Fibroblast of the aortic adventitia (primary cell): Measurements from ENCODE around the gene KRT35. TPM values are rescaled to one million over a fixed set of nuclear protein-coding genes. Genes with fewer than 3 reads are reported as not detected.
A peak's percentile ranks its signal among the peaks of the same experiment; 100 is the strongest.

Source experiments
- DNase-seq: peaks from one replicate; pipeline ENCODE4 v3.0.0-alpha.2; 2010; ENCODE audit warnings: low read depth
- H3K4me3 ChIP-seq: 2 replicates; pipeline ENCODE4 v1.5.1; 2011; ENCODE audit warnings: low read depth, mild to moderate bottlenecking, control low read depth, low read length, moderate library complexity
- total RNA-seq: library from RNA; depleted of rRNA; stranded (reverse); fragments of >200 nt; gene quantifications from 2 replicates; pipeline ENCODE4 v1.2.3, GENCODE V29; 2012; ENCODE audit warnings: low replicate concordance
- TF ChIP-seq, protein P1 (sequence below): IDR thresholded peaks from 2 replicates; pipeline ENCODE4 v1.5.1; 2011; ENCODE audit warnings: mild to moderate bottlenecking, low read length, control low read depth, inconsistent platforms; ENCODE audit not compliant: insufficient read depth

KRT35 gene
- total RNA-seq, 1 donor, result not detected

DNA sequence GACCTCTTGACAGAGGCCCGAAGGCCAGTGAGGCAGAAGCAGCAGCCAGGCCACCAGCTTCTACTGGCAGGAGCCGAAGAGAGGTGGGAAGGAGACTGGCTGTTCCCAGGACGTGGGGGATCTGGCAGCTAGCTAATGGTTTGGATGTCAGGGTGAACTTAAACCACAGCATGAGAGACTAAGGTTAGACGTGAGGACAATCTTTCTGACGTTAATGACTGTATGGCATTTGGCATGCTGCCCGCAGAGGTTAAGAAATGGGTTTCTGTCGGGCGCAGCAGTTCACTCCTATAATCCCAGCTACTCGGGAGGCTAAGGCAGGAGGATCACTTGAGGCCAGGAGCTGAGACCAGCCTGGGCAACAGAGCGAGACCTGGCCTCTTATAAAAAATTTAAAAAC, 30.8 kb upstream of the KRT35 start:
- H3K4me3 ChIP-seq, result no peak overlapping the region
- TF ChIP-seq, protein P1, sequence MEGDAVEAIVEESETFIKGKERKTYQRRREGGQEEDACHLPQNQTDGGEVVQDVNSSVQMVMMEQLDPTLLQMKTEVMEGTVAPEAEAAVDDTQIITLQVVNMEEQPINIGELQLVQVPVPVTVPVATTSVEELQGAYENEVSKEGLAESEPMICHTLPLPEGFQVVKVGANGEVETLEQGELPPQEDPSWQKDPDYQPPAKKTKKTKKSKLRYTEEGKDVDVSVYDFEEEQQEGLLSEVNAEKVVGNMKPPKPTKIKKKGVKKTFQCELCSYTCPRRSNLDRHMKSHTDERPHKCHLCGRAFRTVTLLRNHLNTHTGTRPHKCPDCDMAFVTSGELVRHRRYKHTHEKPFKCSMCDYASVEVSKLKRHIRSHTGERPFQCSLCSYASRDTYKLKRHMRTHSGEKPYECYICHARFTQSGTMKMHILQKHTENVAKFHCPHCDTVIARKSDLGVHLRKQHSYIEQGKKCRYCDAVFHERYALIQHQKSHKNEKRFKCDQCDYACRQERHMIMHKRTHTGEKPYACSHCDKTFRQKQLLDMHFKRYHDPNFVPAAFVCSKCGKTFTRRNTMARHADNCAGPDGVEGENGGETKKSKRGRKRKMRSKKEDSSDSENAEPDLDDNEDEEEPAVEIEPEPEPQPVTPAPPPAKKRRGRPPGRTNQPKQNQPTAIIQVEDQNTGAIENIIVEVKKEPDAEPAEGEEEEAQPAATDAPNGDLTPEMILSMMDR, result no peak
- no peak for DNase-seq

DNA sequence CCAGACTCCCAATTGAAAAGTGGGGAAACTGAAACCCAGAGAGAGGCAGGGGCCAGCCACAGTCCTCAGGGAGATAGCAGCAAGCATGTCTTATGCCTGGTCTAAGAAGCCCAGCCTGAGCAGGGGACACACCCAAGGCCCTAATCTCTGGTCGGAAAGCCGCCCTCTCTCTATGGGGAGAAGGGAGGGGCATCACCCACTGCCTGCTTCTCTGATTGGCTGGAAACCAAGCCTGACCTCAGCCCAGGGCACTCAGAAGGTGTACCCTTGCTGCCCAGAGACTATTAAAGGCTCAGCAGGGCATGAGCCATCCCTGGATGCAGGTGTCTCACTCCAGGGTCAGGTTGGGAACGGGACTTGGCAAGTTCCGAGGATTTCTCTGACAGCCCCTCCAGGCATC, 30.2 kb upstream of the KRT35 start:
- no peak for DNase-seq
- TF ChIP-seq, protein P1, result no peak

DNA sequence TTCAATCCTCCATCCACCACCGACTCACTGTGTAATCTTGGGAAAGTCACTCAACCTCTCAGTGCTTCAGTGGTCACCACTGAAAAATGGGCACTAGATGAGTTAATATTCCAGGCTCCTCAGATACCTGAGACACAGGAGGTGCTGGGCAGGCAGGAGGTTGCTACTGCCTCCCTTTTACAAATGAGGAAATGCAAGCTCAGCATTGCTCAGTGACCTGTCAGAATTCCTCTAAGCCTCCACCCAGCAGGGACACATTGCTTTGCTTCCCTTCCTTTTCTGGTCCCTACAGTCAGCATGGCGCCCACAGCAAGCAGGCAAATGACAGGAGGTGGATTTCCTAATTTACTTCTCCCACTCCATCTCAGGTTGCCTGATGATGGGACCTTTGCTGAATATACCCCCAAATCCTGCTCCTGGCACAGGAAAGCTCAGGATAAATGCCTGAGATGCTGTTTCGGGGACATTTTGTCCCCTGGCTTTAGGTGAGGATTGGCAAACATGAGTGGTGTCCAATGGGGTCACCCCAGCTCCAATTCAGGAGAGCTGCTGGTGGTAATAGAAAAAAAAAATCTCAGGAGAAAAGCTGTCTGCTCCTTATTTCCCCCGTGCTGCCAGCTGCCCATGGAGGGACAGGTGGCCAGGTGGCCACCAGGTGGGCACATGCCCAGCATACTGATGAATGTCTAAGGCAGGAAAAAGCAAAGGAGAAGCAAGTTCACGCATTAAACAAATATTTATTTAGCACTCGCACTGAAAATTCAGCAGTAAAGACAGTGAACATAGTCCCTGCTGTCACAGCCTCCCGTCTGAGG, 29.5 kb upstream of the KRT35 start:
- H3K4me3 ChIP-seq, result no peak overlapping the region
- no peak for DNase-seq
- TF ChIP-seq, protein P1, result no peak

More for the DNA sequence above, 30.2 kb upstream of the KRT35 start:
- no peak overlapping the region for H3K4me3 ChIP-seq

DNA sequence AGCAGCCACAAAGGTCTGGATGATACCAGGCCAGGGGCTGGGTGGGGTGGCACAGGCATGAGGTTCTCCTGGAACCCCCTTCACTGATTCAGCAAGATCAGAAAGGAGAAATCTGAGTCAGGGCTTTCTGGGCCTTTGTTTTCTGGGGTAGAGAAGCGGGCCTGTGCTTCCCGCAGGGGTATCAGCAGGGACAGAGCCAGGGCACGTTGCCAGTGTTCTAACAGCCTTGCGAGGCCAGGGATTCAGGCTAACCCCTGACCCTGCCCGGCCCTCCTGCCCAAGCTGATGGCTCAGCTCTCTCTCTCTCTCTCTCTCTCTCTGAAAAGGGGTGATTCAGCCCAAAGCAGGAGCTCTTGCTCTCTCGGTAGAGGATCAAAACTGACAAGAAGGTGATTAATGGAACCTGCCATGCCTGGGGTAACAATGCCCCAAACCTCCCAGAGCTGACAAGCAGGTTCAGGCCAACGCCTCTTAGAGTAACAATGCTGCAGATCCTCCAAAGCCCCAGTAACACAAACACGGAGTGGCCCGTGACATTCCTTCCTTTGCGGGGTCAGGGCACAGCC, 26.4 kb upstream of the KRT35 start:
- no peak overlapping the region for H3K4me3 ChIP-seq
- DNase-seq, result peak; percentile 27
- TF ChIP-seq, protein P1, result no peak

DNA sequence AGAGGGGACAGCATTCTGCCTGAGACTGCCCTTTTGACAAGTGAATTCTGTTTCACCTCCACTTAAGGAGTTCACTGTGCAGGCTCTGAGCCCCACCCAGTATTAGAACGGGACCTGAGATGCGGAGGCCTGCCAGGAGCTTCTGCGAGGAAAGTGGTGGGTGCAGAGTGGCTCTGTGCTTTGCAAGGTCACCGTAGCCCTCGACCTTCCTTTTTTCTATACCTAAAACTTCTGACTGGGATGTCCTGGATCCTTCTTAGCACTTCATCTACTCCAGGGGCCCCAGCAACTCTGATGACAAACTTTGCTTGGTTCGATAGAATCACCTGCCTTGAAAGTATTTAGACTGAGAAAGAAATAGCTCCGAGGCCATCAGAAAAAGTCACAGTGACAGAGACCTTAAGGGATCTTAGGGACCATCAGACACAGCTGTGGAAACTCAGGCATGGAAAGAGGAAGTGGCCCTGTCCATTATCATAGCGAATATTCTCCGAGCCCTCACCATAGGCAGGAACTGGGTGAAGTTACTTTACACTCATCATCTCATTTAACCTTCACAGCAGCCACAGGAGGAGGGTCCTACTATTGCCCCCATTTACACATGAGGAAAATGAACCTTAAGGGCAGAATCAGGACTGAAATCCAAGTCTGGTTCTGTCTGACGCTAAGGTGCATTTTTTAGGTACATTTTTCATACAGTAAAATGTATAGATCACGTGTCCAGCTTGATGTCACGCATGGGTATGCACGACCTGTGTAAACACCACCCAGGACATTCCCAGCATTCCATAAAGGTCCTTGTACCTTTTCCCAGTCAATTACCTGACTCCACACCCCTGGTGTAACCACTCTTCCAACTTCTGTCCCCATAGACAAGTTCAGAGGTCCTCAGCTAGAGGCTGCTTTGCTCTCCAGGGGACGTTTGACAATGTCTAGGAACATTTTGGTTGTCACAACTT, 25.1 kb upstream of the KRT35 start:
- TF ChIP-seq, protein P1, result no peak
- DNase-seq, result no peak
- no peak overlapping the region for H3K4me3 ChIP-seq

DNA sequence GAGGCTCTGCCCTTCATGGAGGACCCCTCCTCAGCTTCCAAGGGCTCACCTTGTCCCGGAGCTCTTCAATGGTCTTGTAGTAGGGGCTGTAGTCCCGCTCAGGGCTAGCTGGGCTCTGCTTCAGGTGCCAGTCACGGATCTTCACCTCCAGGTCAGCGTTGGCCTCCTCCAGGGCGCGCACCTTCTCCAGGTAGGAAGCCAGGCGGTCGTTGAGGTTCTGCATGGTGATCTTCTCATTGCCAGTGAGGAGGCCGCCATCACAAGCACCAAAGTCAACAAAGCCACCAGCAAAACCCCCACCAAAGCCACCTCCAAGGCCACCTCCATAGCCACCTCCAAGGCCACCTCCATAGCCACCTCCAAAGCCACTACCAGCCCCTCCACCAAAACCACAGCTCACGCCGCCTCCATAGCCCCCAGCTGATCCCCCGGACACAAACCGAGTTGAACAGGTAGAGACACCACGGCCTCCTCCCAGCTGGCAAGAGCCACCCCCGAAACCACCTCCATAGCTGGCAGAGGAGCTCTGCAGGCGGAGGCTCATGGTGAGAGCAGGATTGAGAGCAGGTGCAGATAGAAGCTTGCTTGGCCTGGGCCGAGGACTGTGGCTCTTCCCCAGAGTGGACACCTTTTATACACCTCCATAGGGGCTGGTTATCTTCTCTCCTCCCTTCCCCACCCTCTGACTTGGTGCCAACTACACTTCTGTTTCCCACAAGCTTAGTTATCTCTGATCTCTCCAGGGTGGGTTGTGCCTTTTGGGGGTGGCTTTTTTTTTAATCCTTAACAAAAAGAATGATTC, 24.3 kb upstream of the KRT35 start, which contains the start of gene KRT13:
Gene KRT13 (minus strand): TSS at position 606 of the 802 bp plus-strand sequence. CDS start 62 bp downstream, at position 544.
- H3K4me3 ChIP-seq, result no peak within 1 kb of the TSS
- TF ChIP-seq, protein P1, result no peak
- no peak for DNase-seq
